ENCODE data around the gene PSMA5.

DNA sequence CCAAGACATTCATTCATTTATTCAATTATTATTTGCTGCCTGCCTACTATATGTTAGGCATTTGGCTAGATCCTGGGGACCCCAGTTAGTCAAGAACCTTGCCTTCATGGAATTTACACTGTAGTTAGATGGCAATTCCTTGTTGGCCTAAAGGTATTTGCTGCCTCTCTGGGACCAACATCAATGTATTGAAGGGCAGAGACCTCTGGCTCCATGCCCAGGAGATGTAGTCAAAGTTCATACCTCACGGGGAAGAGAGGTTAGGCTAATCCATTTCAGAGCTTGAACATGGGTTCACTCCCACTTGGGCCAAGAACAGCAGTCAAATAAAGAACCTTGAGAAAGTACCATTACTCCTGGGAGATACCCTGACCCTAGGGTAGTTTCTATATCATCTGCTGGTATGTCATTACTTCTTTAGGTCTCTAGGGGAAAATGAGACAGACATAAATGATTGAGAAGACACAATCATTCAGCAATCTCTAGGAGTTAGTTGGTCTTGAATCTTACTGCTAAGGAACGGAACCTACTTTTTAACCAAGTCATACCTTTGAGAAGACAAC, 60.5 kb downstream of the PSMA5 start:
- no peak for TF ChIP-seq POLR2A (IDR thresholded peaks at IDR 0.05)
- TF ChIP-seq, protein P1, sequence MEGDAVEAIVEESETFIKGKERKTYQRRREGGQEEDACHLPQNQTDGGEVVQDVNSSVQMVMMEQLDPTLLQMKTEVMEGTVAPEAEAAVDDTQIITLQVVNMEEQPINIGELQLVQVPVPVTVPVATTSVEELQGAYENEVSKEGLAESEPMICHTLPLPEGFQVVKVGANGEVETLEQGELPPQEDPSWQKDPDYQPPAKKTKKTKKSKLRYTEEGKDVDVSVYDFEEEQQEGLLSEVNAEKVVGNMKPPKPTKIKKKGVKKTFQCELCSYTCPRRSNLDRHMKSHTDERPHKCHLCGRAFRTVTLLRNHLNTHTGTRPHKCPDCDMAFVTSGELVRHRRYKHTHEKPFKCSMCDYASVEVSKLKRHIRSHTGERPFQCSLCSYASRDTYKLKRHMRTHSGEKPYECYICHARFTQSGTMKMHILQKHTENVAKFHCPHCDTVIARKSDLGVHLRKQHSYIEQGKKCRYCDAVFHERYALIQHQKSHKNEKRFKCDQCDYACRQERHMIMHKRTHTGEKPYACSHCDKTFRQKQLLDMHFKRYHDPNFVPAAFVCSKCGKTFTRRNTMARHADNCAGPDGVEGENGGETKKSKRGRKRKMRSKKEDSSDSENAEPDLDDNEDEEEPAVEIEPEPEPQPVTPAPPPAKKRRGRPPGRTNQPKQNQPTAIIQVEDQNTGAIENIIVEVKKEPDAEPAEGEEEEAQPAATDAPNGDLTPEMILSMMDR (IDR thresholded peaks at IDR 0.05) = no peak
